GM12891 (cell line): ENCODE data around the gene PPP1R13B.

Experiments used
- POLR2A ChIP-seq: IDR thresholded peaks from 2 replicates; pipeline ENCODE4 v1.6.1; 2011; ENCODE audit warnings: low read depth, low read length, control low read depth
- POLR2AphosphoS5 ChIP-seq: IDR thresholded peaks from 2 replicates; pipeline ENCODE4 v1.6.1; 2011; ENCODE audit warnings: low read depth, low read length, control low read depth
- POU2F2 ChIP-seq: IDR thresholded peaks from 2 replicates; pipeline ENCODE4 v1.6.1; 2011; ENCODE audit warnings: low read depth, mild to moderate bottlenecking, control low read depth, low read length, moderate library complexity
- SPI1 ChIP-seq: IDR thresholded peaks from 2 replicates; pipeline ENCODE4 v1.6.1; 2011; ENCODE audit warnings: low read depth, low read length, control low read depth
- TAF1 ChIP-seq: IDR thresholded peaks from 2 replicates; pipeline ENCODE4 v1.6.1; 2011; ENCODE audit warnings: low read depth, low read length, control low read depth

DNA sequence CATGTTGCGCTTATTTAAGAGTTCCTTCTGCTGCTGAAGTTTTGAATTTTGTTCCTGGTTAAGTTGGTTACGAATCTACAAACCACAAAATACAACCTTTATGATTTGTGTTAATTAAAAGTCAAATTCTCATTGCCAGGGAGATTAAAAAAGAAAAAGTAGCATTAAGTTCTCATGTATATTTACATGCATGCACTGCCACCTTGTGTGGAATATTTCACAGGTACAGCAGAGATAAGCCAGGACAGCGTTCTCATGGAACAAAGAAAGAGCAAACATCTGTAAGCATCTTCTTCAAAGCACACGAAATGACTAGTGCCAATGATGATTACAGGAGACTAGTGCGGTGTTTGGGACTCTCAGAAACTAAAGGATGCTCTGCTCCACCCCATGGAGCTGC, 97.5 kb downstream of the PPP1R13B start:
- no peak for TF ChIP-seq POLR2A
- no peak for TF ChIP-seq TAF1
- no peak for TF ChIP-seq SPI1
- TF ChIP-seq POLR2AphosphoS5: no peak
- no peak for TF ChIP-seq POU2F2
